GM19372 (cell line): ENCODE data around the gene FOSL1.

Experiments
- ATAC-seq: cut with Tn5 transposase; IDR thresholded peaks from one replicate; pipeline ENCODE4 v1.9.1; 2021; ENCODE audit warnings: mild to moderate bottlenecking, low read depth, moderate library complexity; ENCODE audit not compliant: unreplicated experiment

The FOSL1 gene

DNA sequence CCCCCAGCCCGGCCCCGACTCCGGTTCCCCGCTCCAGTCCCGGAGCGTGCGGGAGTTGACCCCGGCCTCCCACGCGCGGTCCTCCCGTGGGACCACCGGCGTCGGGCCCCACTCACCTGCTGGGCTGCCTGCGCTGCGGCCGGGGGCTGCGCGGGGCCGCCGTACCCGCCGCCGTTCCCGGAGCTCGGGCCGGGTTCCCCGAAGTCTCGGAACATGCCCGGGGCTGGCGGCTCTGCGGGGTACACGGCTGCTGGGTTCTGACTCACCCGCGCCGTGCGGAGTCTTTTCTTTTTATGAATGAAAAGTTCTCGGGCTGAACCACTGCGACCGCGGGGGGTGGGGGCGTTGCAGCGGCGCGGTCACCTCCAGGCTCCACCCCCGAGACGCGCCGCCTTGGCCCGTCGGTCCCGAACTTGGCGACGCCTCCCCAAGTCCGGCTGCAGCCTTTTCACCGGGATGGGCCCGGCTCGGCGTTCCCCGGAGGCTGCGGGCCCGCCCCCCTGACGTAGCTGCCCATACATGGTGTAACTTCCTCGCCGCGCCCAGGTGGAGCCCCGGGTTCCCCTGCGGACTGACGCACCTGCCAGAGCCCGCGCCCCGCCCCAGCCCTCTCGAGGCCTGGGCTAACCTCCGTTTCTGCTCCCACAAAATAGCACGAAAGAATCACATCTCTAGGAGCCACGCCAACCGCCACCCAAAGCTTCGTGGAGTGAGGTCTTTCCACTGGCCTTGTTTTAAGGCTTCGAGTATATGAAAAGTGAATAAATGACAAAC is at the start of gene FOSL1:
FOSL1 (minus strand) TSS at position 264 of the 774 bp plus-strand sequence; CDS start at position 215, 49 bp downstream.
- ATAC-seq = peak; percentile 74

DNA sequence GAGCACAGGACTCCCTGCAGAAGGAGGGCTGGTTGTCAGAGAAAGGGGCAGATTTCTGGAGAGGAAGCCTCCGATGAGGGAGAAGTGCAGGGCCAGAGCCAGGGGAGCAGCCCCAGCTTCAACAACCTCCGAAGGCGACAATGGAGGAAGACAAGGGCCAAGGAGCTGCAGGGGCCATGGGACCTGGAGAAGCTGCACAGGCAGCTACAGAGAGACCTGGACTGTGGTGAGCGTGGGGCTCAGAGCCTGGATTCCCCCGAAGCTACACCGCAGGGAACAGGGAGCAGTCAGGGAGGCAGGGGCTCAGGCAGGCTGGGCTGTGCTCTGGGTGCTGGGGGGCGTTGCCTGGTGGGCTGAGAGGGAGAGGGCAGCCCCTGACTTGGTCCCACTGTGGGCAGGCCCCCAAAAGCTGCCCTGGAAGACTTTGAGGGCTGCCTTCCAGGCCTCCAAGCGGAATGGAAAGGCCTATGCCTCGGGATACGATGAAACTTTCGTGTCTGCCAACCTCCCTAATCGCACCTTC is 47.5 kb upstream of the FOSL1 start:
- ATAC-seq = no peak

DNA sequence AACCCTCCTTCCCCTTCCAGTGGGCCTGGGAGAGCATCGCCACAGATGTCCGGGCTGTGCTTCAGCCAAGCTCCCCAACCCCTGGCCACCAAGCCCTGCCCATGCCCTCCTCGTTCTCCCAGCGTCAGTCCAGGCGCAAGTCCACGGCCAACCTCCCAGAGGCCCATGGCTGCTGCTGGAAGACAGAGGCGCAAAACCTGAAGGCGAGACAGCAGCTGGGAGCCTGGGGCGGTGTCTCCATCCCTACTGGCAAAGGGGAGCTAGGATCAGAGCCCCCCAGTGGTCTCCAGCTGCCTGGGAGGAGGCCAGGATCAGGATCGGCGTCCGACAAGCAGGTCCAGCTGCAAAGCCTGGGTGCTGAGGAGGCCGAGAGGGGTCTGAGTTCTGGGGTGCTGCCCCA is 46.9 kb upstream of the FOSL1 start:
- no peak for ATAC-seq

DNA sequence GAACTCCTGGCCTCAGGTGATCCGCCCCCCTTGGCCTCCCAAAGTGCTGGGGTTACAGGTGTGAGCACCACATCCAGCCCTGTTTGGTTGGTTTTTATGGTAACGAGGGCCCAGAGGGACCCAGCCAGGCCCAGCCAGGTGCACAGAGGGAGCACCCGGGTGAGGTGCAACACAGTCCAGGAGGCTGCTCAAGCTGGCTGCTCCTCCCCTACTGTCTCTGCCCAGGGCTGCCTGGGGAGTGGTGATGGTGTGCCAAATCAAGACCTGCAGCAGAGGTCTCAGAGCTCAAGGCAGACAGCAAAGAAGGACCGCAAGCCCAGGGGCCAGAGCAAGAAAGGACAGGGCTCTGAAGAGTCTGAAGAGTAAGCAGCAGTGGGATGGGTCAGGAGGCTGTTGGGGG is 46.5 kb upstream of the FOSL1 start:
- no peak for ATAC-seq

DNA sequence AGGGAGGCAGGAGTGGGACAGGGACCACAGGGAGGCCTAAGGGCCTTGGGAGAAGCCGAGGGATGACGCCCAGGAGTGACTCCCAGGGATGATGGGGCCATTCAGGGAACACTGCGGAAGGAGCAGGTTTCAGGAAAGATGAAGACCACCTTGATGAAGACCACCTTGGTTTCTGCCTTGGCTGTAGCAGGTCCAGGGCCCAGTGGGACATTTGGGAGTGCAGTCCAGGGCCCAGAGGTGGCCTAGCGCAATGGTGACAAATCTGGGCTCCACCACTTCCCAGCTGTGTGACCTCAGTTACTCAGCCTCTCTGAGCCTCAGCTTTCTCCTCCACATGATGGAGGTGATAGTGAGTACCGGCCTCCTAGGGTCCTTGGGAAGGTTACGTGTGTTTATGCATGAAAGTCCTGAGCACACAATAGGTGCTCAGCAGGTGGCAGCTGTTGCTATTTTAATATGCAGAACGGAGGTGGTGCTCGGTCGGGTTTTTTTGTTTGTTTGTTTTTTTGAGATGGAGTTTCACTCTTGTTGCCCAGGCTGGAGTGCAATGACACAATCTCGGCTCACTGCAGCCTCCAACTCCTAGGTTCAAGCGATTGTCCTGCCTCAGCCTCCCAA is 45.9 kb upstream of the FOSL1 start:
- no peak for ATAC-seq

DNA sequence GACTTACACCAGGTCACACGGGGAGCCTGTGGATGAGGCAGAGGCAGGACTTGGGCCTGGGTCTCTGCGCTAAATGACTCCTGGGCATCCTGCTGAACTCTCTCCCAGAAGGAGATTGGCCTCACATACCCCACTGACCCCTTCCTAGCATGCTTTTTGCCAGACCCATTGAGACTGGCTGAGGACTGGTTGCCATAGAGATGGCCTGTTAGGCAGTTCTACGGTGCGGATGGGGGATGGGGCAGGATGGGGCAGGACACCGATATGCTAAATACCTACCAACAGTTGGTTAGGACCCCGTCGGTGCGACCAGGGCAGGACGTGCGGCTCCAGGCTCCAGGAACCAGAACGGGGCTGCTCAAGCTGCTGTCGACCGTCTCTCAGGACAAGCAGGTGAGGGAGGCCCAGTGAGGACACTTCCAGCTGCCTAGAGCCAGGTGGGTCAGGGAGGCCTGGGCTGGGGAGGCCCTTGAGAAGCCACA is 45.3 kb upstream of the FOSL1 start, which contains the start of gene TSGA10IP:
TSGA10IP (plus strand) TSS at position 51 of the 482 bp plus-strand sequence; CDS start at position 247, 196 bp downstream.
- ATAC-seq = no peak

DNA sequence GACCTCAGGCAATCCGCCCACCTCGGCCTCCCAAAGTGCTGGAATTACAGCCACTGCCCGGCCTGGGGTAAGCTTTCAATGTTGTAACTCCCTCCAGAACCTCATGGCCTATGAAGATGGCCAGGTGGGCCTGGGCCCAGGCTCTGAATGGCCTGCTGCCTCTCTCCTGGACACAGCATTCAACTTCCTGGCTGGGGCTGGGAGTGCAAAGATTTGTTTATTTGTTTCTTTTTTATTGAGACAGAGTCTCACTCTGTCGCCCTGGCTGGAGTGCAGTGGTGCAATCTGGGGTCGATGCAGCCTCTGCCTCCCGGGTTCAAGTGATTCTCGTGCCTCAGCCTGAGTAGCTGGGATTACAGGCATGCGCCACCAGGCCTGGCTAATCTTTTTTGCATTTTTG is 44.6 kb upstream of the FOSL1 start:
- no peak for ATAC-seq

DNA sequence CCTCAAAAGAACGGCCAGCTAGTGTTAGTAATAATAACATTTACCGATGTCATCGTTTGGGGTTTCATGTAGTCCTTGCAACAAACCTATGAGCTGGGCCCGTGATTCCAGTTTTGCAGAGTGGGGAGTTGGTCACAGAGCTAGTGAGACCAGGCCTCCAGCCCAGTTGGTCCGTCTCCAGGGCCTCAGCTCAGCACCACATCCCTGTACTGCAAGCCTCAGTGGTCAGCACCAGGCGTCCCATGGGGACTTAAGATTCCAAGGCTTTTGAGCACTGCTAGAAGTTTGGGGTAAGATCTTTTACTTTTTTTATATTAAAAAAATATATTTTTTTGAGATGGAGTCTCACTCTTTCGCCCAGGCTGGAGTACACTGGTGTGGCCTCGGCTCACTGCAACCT is 44.0 kb upstream of the FOSL1 start:
- no peak for ATAC-seq

DNA sequence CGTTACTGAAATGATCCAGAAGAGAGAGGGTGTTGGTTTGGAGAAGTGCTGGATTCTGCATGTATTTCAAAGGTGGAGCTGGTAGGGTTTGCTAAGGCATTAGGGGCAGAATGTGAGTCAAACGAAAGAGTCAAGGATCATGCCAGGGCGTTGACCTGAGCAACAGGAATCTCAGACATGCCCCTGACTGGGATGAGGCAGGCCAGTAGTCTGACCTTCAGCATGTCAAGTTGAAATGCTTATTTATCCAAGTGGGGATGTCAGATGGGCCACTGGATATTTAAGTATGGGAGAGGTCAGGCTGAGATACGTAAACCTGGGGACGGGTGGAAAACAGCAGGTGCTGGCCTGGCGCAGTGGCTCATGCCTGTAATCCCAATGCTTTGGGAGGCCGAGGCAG is 42.3 kb upstream of the FOSL1 start:
- ATAC-seq = no peak

DNA sequence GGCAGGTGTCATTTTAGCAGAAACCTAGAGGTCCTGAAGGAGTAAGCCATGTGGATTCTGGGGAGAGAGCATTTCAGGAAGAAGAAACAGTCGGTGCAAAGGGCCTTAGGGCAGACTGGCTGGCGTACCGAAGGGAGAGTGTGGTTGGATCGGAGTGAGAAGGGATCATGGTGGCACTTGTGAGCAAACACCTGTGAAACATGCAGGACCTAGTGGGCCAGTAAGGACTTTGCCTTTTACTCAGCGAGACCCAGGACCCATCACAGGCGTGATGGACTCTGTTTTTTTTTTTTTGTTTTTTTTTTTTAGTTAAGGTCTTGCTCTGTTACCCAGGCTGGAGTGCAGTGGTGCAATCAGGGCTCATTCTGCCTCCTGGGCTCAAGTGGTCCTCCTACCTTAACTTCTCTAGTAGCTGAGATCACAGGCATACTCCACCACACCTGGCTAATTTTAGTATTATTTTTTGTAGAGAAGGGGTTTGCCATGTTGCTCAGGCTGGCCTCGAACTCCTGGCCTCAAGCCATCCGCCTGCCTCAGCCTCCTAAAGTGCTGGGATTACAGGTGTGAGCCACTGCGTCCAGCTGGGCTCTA is 41.6 kb upstream of the FOSL1 start:
- no peak for ATAC-seq

DNA sequence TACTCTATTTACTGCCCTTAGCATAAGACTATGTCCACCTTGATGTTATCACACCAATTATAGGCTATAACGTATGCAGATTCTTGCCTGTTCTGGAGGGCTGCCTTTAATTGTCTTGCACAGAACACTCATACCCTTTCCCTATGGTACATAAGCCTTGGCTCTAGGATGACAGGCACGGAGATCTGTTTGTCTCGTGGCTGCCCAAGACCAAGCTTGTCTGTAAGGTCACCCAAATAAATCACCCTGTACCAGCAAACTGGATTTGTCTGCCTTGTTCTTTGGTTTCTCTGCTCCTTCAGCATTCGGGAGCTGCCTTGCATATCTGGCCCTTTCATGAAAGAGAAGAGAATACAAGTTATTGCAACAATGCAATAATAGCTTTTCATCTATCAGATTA is 37.6 kb upstream of the FOSL1 start:
- no peak for ATAC-seq

DNA sequence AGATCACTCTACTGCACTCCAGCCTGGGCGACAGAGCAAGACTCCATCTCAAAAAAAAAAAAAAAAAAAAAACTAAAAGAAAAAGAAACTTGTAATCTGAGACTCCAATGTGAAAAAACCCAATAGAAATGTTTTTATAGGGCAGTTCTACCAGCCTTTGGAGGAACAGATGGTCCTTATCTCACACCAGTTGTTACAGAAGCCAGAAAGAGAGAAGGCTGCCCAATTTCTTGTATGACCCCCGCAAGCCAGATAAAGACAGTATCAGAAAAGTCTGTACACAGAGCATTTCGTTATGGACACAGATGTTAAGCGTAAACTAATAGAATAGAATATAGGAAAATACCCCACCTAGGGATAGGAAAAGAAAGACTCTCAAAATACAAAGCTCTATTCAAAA is 33.8 kb upstream of the FOSL1 start:
- no peak for ATAC-seq

DNA sequence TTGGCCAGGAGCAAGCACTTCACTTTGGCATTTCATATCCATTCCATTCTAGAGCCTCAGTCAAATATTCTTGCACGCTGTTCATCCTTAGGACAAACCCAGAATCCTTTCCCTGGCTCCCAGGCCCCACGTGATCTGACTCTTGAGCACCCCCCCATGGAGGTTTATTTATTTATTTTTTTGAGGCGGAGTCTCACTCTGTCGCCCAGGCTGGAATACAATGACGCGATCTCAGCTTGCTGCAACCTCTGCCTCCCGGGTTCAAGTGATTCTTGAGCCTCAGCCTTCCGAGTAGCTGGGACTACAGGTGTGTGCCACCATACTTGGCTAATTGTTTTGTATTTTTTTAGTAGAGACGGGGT is 32.4 kb upstream of the FOSL1 start:
- ATAC-seq = no peak

DNA sequence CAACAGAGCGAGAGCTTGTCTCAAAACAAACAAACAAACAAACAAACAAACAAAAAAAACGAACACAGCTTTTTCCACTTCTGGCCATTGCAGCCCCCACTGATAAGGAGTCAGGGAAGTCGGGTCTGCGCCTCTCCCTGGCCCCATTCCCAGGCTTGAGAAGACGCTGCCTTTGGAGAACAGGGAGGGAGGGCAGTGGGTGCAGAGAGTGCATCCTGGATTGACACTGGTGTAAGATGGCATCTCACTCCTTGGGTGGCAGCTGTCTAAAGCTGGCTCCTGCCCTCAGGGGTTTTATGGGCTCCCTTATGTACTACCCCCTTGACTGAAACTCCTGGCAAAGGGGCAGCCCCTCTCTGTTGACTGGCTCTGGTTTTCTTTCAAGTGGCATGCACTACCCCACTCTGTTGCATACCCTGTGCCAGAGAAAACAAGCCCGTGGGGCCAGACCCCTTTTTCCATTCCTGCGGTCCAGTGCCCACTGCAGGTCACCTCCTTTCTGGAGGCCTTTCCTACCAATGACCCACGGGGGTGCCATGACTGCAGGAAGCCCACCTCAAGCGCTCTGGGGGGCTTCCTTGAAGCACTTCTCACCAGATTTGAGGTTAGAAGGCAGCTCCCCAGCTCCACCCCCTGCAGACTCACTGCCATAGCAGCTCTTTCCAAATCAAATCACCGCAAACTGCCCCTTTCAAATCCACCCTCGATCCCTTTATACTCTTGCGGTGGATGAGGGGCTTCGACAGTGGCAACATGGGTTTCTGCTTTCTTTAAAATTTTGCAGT is 31.8 kb upstream of the FOSL1 start:
- no peak for ATAC-seq

DNA sequence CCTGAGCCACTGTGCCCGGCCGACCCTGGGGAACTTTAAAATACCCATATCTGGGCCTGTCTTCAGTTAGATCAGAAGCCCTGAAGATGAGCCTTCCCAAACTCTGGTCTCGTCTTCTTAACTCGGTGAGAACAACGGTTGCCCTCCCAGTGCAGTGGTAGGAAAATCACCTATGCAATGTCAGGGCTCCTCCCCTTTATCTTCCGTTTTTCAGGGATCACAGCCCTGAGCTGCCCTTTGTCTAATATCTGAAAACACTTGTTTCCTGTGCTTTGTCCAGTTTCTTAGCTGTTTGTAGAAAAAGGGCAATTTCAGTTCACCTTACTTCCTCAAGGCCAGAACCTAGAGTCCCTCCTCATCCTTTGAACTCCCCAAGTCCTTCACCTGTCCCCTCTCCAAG is 28.5 kb upstream of the FOSL1 start:
- no peak for ATAC-seq

DNA sequence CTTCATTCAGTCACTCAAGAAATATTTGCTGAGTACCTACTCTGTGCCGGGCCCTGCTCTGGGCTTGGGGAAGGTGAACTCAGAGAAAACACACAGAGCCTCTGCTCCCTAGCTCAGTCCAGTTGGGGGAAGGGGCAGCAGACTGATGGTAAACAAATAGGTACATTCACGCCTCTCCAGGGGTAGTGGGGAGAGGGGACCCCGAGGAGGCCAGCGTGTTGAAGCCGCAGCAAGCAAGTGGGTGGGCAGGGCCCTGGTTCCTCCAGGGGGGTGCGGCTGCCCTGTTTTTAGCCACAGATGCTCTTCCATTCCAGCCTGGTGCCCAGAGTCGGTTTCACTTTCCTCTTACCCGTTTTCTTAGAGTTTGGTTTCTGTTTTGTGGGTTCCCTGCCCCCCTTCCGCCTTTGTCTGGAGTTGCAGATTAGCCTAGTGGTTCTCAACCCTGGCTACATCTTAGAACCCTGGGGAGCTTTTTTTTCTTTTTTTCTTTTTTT is 27.8 kb upstream of the FOSL1 start:
- ATAC-seq = peak; percentile 61

DNA sequence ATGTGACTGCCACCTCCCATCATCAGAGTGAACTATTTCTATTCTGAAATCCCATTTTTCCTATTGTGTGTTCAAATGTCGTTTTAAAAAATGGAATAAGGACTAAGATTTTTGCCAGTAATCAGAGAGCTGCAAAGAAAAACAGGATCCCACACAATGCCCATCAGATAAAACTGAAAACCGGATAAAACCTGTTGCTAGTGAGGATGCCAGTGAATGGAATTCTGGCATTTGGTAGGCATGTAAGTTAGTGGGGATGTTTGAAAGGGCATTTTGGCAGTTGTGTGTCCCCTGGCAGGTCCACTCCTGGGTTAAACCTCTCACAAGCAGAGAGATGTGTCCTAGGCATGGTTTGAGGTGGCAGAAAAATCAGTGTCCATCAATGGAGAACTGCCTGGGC is 25.2 kb upstream of the FOSL1 start:
- no peak for ATAC-seq

DNA sequence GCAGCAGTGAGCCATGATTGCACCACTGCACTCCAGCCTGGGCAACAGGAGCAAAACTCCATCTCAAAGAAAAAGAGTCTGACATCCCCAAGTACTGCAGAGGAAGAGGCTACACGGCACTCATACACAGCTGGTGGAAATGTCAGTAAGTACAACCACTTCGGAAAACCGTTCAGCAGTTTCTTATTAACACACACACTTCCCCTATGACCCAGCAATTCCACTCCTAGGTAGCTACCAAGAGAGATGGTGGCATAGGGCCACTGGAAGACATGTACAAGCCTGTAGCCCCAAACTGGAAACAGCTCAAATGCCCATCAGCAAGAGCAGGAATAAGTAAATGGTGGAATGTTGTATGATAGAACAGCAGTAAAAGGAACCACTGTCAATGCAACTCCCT is 22.4 kb upstream of the FOSL1 start:
- no peak for ATAC-seq

DNA sequence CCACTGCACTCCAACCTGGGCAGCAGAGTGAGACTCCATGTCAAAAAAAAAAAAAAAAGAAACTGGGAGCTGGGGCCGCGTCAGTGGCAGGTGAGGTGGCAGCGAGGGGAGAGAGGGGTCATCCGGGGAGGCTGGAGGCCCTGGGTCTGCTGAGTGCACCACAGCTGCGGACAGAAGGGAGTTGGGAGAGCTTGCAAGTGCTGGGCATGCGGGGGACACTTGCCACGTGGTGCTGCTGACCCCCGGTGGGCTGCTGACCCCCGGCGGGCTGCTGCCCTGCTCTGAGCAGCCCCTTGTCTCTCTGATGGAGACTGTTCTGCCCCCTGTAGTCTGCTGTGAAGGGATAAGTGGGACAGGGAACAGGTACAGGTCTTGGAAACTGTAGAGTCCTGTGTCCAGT is 21.7 kb upstream of the FOSL1 start:
- no peak for ATAC-seq

DNA sequence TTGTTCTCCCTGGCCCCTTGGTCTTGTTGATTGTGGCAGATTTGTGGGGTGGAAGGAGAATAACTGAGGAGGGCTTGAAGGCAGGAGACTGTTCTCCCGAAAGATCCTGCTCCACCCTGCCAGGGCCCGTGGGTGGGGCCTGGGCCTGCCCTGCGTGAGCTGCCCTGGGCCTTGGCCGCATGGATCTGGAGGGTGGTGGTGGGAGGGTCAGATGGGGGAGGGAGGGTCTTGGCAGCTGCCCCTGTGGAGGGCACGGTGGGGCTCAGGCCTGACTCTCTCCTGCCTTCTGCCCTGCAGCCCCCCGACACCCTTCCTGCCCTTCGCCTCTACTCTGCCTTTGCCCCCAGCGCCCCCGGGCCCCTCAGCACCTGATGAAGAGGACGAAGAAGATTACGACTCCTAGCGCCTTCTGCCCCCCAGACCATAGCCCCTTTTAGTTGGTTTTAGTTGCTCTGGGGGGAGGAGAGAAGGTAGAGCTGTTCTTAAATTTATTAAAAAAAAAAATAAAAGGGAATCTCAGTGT is 20.9 kb upstream of the FOSL1 start:
- ATAC-seq = no peak
